ENCODE results near the gene HSD11B1L.

DNA sequence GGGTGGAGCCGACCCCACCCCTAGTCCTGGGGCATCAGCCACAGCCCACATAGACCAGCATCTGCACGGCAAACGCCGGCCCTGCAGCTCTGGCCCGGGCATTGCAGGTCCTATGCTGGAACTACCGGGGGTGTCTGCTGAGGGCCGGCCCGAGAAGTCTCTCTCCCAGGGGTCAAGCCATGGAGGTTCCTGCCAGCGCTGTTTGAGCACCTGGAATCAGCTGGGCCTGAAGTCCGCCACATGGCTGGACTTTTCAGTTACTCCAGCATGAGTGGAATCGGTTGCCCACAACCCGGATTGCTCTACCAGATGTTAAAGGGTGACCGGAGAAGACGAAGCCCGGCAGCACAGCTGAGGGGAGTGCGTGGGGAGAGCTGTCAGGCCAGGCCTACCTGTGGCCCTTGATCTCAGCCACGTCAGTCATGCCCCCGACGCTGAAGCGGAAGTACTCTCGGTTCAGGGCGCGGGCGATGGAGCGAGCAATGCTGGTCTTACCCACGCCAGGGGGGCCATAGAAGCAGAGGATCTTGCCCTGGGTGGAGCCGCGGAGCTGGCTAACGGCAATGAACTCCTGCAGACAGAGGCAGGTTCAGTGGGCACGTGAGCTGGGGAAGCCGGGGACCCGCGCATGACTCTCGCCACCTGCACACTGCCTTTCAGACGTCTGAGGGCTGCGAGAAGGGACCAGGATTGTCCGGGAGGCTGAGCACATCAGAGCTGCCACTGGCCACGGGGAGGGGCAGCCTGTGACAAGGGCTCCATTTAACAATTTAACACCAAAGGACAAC lies 18.0 kb downstream of the HSD11B1L start:
- no peak for TF ChIP-seq POLR2A (IDR thresholded peaks at IDR 0.05)
- TF ChIP-seq, protein P1, sequence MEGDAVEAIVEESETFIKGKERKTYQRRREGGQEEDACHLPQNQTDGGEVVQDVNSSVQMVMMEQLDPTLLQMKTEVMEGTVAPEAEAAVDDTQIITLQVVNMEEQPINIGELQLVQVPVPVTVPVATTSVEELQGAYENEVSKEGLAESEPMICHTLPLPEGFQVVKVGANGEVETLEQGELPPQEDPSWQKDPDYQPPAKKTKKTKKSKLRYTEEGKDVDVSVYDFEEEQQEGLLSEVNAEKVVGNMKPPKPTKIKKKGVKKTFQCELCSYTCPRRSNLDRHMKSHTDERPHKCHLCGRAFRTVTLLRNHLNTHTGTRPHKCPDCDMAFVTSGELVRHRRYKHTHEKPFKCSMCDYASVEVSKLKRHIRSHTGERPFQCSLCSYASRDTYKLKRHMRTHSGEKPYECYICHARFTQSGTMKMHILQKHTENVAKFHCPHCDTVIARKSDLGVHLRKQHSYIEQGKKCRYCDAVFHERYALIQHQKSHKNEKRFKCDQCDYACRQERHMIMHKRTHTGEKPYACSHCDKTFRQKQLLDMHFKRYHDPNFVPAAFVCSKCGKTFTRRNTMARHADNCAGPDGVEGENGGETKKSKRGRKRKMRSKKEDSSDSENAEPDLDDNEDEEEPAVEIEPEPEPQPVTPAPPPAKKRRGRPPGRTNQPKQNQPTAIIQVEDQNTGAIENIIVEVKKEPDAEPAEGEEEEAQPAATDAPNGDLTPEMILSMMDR (IDR thresholded peaks at IDR 0.05), result no peak
